ENCODE measurements around the gene THOC1.

- TF ChIP-seq POLR2AphosphoS5 (IDR thresholded peaks at IDR 0.05; ENCODE audit: low read depth) (no peak), CTCF (conservative IDR thresholded peaks at IDR 0.05; ENCODE audit: low read depth in 2 of 2) (no peak), EZH2phosphoT487 (IDR thresholded peaks at IDR 0.05; ENCODE audit: unreplicated experiment) (no peak), CREB1 (CRISPR knock-in tag; IDR thresholded peaks at IDR 0.05; ENCODE audit: low read depth) (no peak)
Observed at GRCh38 chr18:310042-310441, 42.2 kb upstream of the THOC1 start.

Data from GM23338 (cell line).